Uterus (tissue), 4 donors: ENCODE data around the gene TBC1D25. TPM values are rescaled to one million over a fixed set of nuclear protein-coding genes. Genes with fewer than 3 reads are reported as not detected.
"Not testable (repeated sequence)": the region's sequence is repeated elsewhere in the genome, so short reads cannot be mapped to it uniquely, and the experiment has no call there.

Experiments
- DNase-seq, 2 donors: peaks; one replicate each; pipeline ENCODE4 v3.0.0-alpha.2; 2019 to 2020
- H3K27ac ChIP-seq, 2 donors: fragments of 200-600 bp; sonication (generic); 1 replicate in 1 of 2; 2 replicates in 1 of 2; pipeline ENCODE4 v1.5.1; 2016 to 2018
- H3K27me3 ChIP-seq, 2 donors: fragments of 200-600 bp; sonication (generic); one replicate each; pipeline ENCODE4 v1.5.1; 2018 to 2019; ENCODE audit warnings: control low read depth in 1 of 2
- H3K36me3 ChIP-seq, 2 donors: fragments of 200-600 bp; sonication (generic); one replicate each; pipeline ENCODE4 v1.5.1; 2019; ENCODE audit warnings: control low read depth in 1 of 2
- H3K4me1 ChIP-seq, 2 donors: fragments of 200-600 bp; sonication (generic); one replicate each; pipeline ENCODE4 v1.5.1; 2018 to 2019; ENCODE audit warnings: control low read depth in 1 of 2
- H3K4me3 ChIP-seq, 2 donors: fragments of 200-600 bp; sonication (generic); 1 replicate in 1 of 2; 2 replicates in 1 of 2; pipeline ENCODE4 v1.5.1; 2018 to 2019; ENCODE audit warnings: mild to moderate bottlenecking in 1 of 2
- H3K9me3 ChIP-seq, 2 donors: fragments of 200-600 bp; sonication (generic); one replicate each; pipeline ENCODE4 v1.5.1; 2019; ENCODE audit warnings: control low read depth in 1 of 2
- POLR2A ChIP-seq, 2 donors: fragments of 450-650 bp; IDR thresholded peaks; one replicate each; pipeline ENCODE4 v1.6.1; 2016; ENCODE audit warnings: antibody characterized with exemption in 2 of 2, mild to moderate bottlenecking in 1 of 2, moderate library complexity in 1 of 2
- intact Hi-C: fragments of 100-400 bp; cut with DNase I; formaldehyde crosslinking; loops from one replicate; pipeline ENCODE4 v1.15.1; 2023; ENCODE audit warnings: low total_unique reads
- total RNA-seq, 4 donors: library from RNA; depleted of rRNA in 3 of 4; stranded (reverse); fragments of >200 nt in 3 of 4; gene quantifications; one replicate each; pipeline versions ENCODE4 v1.1.0 to v1.2.4, GENCODE V29; 2014 to 2023
- TF ChIP-seq, protein P1 (sequence below), 4 experiments: fragments of 200-600 bp in 2 of 4; fragments of 450-650 bp in 2 of 4; sonication (generic) in 2 of 4; IDR thresholded peaks; one replicate each; pipeline ENCODE4 v1.5.1; 2016 to 2019; ENCODE audit warnings: antibody characterized with exemption in 4 of 4, mild to moderate bottlenecking in 2 of 4, moderate library complexity in 1 of 4
- donor health status: DM: yes; HTN: yes; CAD: no.

The TBC1D25 gene
- total RNA-seq, 4 donors from 2014 or later: 4.1 to 14.3 (median 5.3) TPM

DNA sequence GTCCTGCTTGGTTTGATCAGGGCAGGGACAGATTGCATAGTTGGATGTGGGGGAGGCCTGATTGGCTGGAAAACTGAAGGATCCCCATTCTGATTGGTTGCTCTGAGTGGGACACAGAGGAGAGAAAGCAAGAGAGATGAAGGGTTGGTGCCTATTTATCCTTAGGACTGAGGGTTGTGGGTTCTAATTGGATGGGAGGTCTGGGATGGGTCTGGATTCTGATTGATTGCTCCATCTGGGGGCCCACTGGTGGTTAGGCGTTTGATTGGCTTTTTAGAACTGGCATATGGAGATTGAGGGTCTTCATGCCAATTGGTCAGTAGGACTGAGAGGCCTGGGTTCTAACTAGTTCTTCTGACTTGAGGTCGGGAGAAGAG lies 18.6 kb upstream of the TBC1D25 start:
- TF ChIP-seq POLR2A (IDR thresholded peaks at IDR 0.05): no peak
- TF ChIP-seq, protein P1, sequence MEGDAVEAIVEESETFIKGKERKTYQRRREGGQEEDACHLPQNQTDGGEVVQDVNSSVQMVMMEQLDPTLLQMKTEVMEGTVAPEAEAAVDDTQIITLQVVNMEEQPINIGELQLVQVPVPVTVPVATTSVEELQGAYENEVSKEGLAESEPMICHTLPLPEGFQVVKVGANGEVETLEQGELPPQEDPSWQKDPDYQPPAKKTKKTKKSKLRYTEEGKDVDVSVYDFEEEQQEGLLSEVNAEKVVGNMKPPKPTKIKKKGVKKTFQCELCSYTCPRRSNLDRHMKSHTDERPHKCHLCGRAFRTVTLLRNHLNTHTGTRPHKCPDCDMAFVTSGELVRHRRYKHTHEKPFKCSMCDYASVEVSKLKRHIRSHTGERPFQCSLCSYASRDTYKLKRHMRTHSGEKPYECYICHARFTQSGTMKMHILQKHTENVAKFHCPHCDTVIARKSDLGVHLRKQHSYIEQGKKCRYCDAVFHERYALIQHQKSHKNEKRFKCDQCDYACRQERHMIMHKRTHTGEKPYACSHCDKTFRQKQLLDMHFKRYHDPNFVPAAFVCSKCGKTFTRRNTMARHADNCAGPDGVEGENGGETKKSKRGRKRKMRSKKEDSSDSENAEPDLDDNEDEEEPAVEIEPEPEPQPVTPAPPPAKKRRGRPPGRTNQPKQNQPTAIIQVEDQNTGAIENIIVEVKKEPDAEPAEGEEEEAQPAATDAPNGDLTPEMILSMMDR (IDR thresholded peaks at IDR 0.05): no peak
- H3K27me3 ChIP-seq: no peaks in the 10 kb centered on the region
- H3K27ac ChIP-seq: peak overlapping the region in 1 of 2 donors; percentile 78
- H3K36me3 ChIP-seq: no peaks in the 10 kb centered on the region
- H3K9me3 ChIP-seq: no peaks in the 10 kb centered on the region
- intact Hi-C loops: no loop called here
- H3K4me1 ChIP-seq: no peaks in the 10 kb centered on the region
- no peak overlapping the region for H3K4me3 ChIP-seq
- DNase-seq: no peak

DNA sequence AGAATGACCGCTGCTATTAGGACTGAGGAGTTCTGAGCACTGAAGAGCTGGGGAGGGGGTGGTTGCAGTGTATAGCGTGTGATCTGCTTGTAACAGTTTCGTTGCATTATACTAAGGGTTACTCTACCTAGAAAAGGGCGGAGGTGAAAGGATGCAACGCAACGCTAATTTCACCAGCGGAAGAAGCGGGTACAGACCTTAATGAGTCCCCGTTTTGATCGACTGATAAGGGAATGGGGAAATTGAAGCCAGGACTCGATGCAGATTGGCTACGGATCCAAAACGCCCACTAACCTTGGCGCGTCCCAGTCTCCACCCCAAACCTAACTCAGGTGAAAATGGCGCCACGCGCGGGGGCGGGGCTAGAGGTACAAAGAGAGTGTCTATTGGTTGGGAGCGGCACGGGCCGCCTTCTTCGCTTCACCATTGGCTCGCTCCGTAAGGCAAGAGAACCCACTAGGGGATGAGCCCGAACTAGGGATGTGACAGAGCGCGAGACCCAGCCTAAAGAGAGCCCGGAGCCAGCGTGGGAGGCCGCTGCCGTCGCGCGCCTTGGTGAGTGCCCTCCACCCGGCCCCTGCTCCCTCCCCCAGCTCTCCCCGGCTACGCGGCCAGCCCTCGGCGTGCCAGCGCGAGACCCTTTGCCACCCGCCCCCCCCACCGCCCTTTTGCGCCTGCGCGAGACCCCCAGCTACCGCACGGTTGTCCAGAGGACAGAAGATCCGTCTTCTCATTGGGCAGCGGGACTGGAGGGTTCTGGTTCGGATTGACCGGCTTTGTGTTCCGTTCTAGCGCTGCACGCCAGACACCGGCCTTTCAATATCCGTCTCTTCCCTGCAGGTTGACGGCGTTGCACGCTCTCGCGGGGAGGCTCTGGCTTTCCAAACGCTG lies 17.9 kb upstream of the TBC1D25 start, which contains the start of gene EBP:
Gene EBP, plus strand, starts transcription at position 456 of the 891 bp plus-strand sequence. CDS start 1,964 bp downstream, outside the sequence.
- peak; percentile 84 to 85 for DNase-seq
- no peaks in the 10 kb centered on the region for H3K9me3 ChIP-seq
- H3K4me1 ChIP-seq: no peaks in the 10 kb centered on the region
- H3K27ac ChIP-seq: peak within 1 kb of the TSS; percentile 65 to 78
- no peaks in the 10 kb centered on the region for H3K27me3 ChIP-seq
- no peaks in the 10 kb centered on the region for H3K36me3 ChIP-seq
- TF ChIP-seq, protein P1 (IDR thresholded peaks at IDR 0.05): no peak
- TF ChIP-seq POLR2A (IDR thresholded peaks at IDR 0.05): peak; percentile 31 to 48
- peak within 1 kb of the TSS; percentile 43 to 47 for H3K4me3 ChIP-seq
- intact Hi-C loops: no loop called here

DNA sequence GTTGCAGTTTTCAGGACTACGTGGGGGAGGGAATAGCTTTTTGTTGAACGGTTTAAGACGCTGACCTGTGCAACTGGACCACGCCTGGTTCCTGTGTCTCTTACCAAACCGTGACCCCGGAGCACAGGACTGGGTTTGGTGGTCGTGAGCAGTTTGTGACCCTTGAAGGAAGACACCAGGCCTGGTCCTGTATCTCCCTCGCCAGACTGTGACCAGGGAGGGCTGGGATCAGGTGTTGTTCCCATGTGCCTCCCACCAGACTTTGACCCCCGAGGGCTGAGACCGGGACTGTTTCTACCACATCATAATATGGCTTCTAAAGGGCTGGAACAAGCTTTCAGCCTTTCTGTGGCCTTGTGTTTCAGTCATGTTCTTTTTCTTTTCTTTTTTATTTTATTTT lies 17.2 kb upstream of the TBC1D25 start:
- Histone ChIP-seq H3K9me3 (no peaks in the 10 kb centered on the region), H3K4me1 (no peaks in the 10 kb centered on the region), H3K4me3 (peak overlapping the region; percentile 43 to 47), H3K27ac (peak overlapping the region; percentile 65 to 78), H3K36me3 (no peaks in the 10 kb centered on the region), H3K27me3 (no peaks in the 10 kb centered on the region)
- DNase-seq: no peak
- intact Hi-C loops: no loop called here
- TF ChIP-seq, protein P1 (IDR thresholded peaks at IDR 0.05): no peak
- TF ChIP-seq POLR2A (IDR thresholded peaks at IDR 0.05): no peak

DNA sequence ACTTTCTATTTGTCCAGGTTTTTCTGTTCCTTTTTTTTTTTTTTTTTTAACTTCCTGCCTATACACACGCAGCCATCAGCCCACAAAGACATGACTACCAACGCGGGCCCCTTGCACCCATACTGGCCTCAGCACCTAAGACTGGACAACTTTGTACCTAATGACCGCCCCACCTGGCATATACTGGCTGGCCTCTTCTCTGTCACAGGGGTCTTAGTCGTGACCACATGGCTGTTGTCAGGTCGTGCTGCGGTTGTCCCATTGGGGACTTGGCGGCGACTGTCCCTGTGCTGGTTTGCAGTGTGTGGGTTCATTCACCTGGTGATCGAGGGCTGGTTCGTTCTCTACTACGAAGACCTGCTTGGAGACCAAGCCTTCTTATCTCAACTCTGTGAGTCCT lies 15.8 kb upstream of the TBC1D25 start:
- intact Hi-C loops: no loop called here
- DNase-seq: no peak
- H3K27ac ChIP-seq: no peak overlapping the region
- no peaks in the 10 kb centered on the region for H3K9me3 ChIP-seq
- TF ChIP-seq, protein P1 (IDR thresholded peaks at IDR 0.05): no peak
- TF ChIP-seq POLR2A (IDR thresholded peaks at IDR 0.05): no peak
- H3K4me1 ChIP-seq: no peaks in the 10 kb centered on the region
- H3K36me3 ChIP-seq: no peaks in the 10 kb centered on the region
- no peak overlapping the region for H3K4me3 ChIP-seq
- H3K27me3 ChIP-seq: no peaks in the 10 kb centered on the region

DNA sequence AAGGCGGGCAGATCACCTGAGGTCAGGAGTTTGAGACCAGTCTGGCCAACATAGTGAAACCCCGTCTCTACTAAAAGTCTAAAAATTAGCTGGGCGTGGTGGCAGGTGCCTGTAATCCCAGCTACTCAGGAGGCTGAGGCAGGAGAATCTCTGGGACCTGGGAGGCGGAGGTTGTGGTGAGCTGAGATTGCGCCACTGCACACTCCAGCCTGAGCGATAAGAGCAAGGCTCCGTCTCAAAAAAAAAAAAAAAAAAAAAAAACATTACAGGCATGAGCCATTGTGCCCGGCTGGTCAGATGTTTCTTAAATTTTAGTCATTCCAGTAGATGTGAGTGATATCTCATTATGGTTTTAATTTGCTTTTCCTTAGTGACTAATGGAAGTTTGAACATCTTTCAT lies 13.7 kb upstream of the TBC1D25 start:
- H3K4me1 ChIP-seq, H3K27ac ChIP-seq, DNase-seq, H3K27me3 ChIP-seq, intact Hi-C loops, H3K36me3 ChIP-seq, H3K4me3 ChIP-seq, H3K9me3 ChIP-seq: not testable (repeated sequence)
